ENCODE data around the gene CDH15.

GRCh38 chr16:89159066-89159849 lies 12.3 kb upstream of the CDH15 start:
- no peak for TF ChIP-seq CTCF (IDR thresholded peaks at IDR 0.05)
- TF ChIP-seq EZH2 (IDR thresholded peaks at IDR 0.05; ENCODE audit: borderline replicate concordance, insufficient read depth, low read depth, low read length, poor library complexity, severe bottlenecking): no peak
